Endometrial microvascular endothelial cells (primary cell): ENCODE results near the gene IRX5. TPM values are rescaled to one million over a fixed set of nuclear protein-coding genes. Genes with fewer than 3 reads are reported as not detected.

Experiments
- in situ Hi-C: cut with HindIII; loops from 2 replicates; pipeline ENCODE4 v1.10.0; 2017; ENCODE audit warnings: low sequenced_read_pairs, low pct_unique_long_range_greater_than_20kb; ENCODE audit errors: inconsistent ontology term
- total RNA-seq: library from RNA; depleted of rRNA; stranded (reverse); fragments of >200 nt; gene quantifications from one replicate; pipeline ENCODE4 v1.2.3, GENCODE V29; 2015; ENCODE audit errors: inconsistent ontology term

IRX5 gene
- total RNA-seq, 1 donor from 2014 or later, result not detected

DNA sequence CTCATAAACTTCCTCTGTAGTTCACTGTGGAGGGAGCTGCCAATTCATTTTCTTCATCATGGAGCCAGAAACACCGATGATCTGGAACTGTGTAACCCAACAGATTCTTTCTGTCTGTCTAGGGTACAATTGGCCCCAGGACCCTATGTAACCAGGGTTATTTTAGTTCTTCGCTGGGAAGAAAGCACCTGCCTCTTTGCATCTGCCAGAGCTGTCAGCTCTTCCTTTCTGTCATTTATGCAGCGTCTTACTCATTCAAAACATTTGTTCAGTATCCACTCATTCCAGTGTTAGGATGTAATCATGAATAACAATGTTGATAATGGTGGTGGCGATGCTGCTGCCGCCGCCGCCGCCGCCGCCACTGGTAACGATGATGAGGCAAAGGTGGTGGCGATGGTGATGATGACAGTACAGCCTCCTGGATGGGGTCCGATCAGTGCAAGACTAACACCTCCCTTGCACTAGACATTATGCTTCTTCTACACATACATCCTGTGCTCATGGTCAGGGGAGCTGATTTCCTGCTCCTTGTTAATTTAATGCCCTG lies 46.1 kb downstream of the IRX5 start:
- in situ Hi-C loops, result no loop called here

DNA sequence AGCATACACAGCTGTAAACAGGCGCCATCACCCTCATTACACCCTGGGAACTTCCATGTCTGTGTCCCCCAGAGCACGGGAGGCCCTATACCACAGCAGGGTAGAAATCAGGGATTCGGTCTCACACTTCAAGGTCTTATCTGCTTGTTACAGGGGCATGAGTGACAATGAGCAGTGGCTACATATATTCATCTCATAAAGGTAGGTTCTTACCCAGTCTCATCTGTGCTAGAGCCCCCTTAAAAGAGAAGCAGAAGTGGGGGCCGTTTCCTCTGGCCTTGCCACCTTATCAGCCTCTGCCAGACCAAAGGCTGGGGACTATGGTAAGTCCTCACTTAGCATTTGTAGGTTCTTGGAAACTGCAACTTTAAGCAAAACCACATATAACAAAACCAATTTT lies 46.5 kb downstream of the IRX5 start:
- in situ Hi-C loops, result no loop called here

DNA sequence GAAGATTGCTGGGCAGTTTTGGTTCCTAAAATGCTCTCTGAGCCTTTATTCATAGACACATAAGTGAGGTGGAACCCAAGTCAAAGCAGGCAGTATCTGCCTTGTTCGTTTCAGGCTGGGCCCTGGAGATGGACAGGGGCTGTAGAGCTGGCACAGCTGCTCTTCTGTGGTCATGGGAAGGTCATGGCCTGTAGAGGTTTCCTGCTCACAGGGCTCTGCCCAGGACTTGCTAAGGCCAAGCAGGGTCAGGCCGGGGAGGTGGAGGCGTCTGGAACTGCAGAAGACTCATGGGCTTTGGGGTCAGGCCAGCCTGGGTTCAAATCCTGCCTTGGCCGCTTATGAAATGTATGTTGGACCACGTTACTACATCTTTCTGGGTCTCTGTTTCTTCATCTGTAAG lies 50.2 kb downstream of the IRX5 start:
- in situ Hi-C loops, result no loop called here
